Endothelial cell of umbilical vein (primary cell): Measurements from ENCODE around the gene NWD2. TPM values are rescaled to one million over a fixed set of nuclear protein-coding genes. Genes with fewer than 3 reads are reported as not detected.

Experiments used
- BruUV-seq: library from RNA; stranded (reverse); fragments of 400-500 nt; replicated peaks from 2 replicates; lab custom pipeline; 2021; lab: Mats Ljungman, UMichigan
- CTCF ChIA-PET: fragments of 300-600, 350-600 bp; sonication (Branson Sonifier 250); formaldehyde crosslinking; loops from one replicate; lab custom pipeline; 2021; ENCODE audit warnings: antibody characterized with exemption, inconsistent platforms; lab: Charles Lee
- POLR2A ChIA-PET: fragments of 300-600, 350-600 bp; sonication (Branson Sonifier 250); formaldehyde crosslinking; loops from one replicate; lab custom pipeline; 2021; ENCODE audit warnings: antibody characterized with exemption, inconsistent platforms; lab: Charles Lee
- DNase-seq: peaks from one replicate; pipeline ENCODE4 v3.0.0-alpha.2; 2011; ENCODE audit warnings: low read depth, low spot score
- FAIRE-seq: peaks from 2 replicates; lab custom pipeline; 2011; peaks lifted over from hg19 to GRCh38; lab: Jason Lieb, UNC
- H2AFZ ChIP-seq: 2 replicates; pipeline ENCODE4 v1.6.0; 2012; ENCODE audit warnings: low read depth, low read length, control low read depth, inconsistent platforms
- H3K27ac ChIP-seq: 2 replicates; pipeline ENCODE4 v1.5.1; 2011; ENCODE audit warnings: low read depth, mild to moderate bottlenecking, control low read depth, low read length, moderate library complexity; ENCODE audit not compliant: insufficient read depth
- H3K27me3 ChIP-seq, 2 experiments: 2 replicates each; pipeline versions ENCODE4 v1.6.0 to v1.6.1; 2011; ENCODE audit warnings: low read length in 2 of 2, mixed read lengths in 1 of 2; ENCODE audit not compliant: control insufficient read depth in 2 of 2, insufficient read depth in 2 of 2
- H3K36me3 ChIP-seq, 2 experiments: 2 replicates in 1 of 2; 3 replicates in 1 of 2; pipeline ENCODE4 v1.5.1; 2011; ENCODE audit warnings: low read length in 2 of 2, mild to moderate bottlenecking in 1 of 2, moderate library complexity in 1 of 2; ENCODE audit not compliant: control insufficient read depth in 2 of 2, insufficient read depth in 2 of 2; ENCODE audit errors: extremely low read depth in 1 of 2
- H3K4me1 ChIP-seq: 3 replicates; pipeline ENCODE4 v1.5.1; 2011; ENCODE audit warnings: mild to moderate bottlenecking, low read length; ENCODE audit not compliant: control insufficient read depth, insufficient read depth; ENCODE audit errors: extremely low read depth
- H3K4me2 ChIP-seq: 2 replicates; pipeline ENCODE4 v1.6.1; 2011; ENCODE audit warnings: low read length, control low read depth, mixed read lengths; ENCODE audit not compliant: insufficient read depth
- H3K4me3 ChIP-seq, 3 experiments: fragments of 200-600 bp in 1 of 3; sonication (generic), shearing (Covaris generic) in 1 of 3; replicated peaks in 1 of 3; 2 replicates each; pipeline ENCODE4 v1.5.1; 2011 to 2016; ENCODE audit warnings: control low read depth in 3 of 3, low read length in 3 of 3, mild to moderate bottlenecking in 2 of 3, inconsistent platforms in 1 of 3, low read depth in 1 of 3, moderate library complexity in 1 of 3; ENCODE audit not compliant: insufficient read depth in 1 of 3
- H3K79me2 ChIP-seq: 2 replicates; pipeline ENCODE4 v1.6.0; 2012; ENCODE audit warnings: low read length, inconsistent platforms; ENCODE audit not compliant: control insufficient read depth, insufficient read depth
- H3K9ac ChIP-seq: replicated peaks from 2 replicates; pipeline ENCODE3; 2011; ENCODE audit warnings: low read length, control low read depth; ENCODE audit not compliant: insufficient read depth; ENCODE audit errors: extremely low read depth
- H3K9me1 ChIP-seq: replicated peaks from 3 replicates; pipeline ENCODE4 v1.6.0; 2011; ENCODE audit warnings: mild to moderate bottlenecking, low read length; ENCODE audit not compliant: control insufficient read depth, insufficient read depth; ENCODE audit errors: extremely low read depth
- H3K9me3 ChIP-seq: replicated peaks from 2 replicates; pipeline ENCODE4 v1.5.1; 2012; ENCODE audit warnings: low read length, inconsistent platforms; ENCODE audit not compliant: control insufficient read depth, insufficient read depth
- H4K20me1 ChIP-seq: replicated peaks from 2 replicates; pipeline ENCODE3; 2011; ENCODE audit warnings: mild to moderate bottlenecking, low read length; ENCODE audit not compliant: control insufficient read depth, insufficient read depth; ENCODE audit errors: extremely low read depth
- CTCF ChIP-seq, 2 donors: IDR thresholded peaks; 1 replicate in 1 of 2; 2 replicates in 1 of 2; pipeline ENCODE4 v1.5.1; 2011; ENCODE audit warnings: low read length in 2 of 2, mild to moderate bottlenecking in 2 of 2, moderate library complexity in 2 of 2, control low read depth in 1 of 2, inconsistent platforms in 1 of 2, low read depth in 1 of 2; ENCODE audit not compliant: insufficient read depth in 1 of 2; ENCODE audit errors: extremely low read depth in 1 of 2
- EZH2 ChIP-seq: IDR thresholded peaks from 2 replicates; pipeline ENCODE4 v1.6.1; 2012; ENCODE audit warnings: borderline replicate concordance, low read depth, mild to moderate bottlenecking, moderate library complexity, low read length, inconsistent platforms; ENCODE audit not compliant: severe bottlenecking
- FOS ChIP-seq: IDR thresholded peaks from 2 replicates; pipeline ENCODE4 v1.6.1; 2011; ENCODE audit warnings: mild to moderate bottlenecking, low read length, moderate library complexity, borderline replicate concordance; ENCODE audit not compliant: insufficient read depth
- GATA2 ChIP-seq: IDR thresholded peaks from 2 replicates; pipeline ENCODE4 v1.7.0; 2011; ENCODE audit warnings: low read depth, mild to moderate bottlenecking, moderate library complexity, mixed read lengths, low read length; ENCODE audit not compliant: insufficient read length, insufficient read depth
- JUN ChIP-seq: IDR thresholded peaks from 2 replicates; pipeline ENCODE4 v1.6.1; 2011; ENCODE audit warnings: borderline replicate concordance, low read depth; ENCODE audit not compliant: insufficient read length, insufficient read depth
- MAX ChIP-seq: IDR thresholded peaks from 2 replicates; pipeline ENCODE4 v1.6.1; 2011; ENCODE audit not compliant: insufficient read depth, insufficient read length
- MYC ChIP-seq: IDR thresholded peaks from one replicate; pipeline ENCODE4 v1.6.1; 2011; ENCODE audit warnings: mild to moderate bottlenecking, low read depth, low read length
- POLR2A ChIP-seq: IDR thresholded peaks from 2 replicates; pipeline ENCODE4 v1.6.1; 2012; ENCODE audit warnings: low read depth, mild to moderate bottlenecking, control low read depth, low read length
- POLR2AphosphoS5 ChIP-seq: IDR thresholded peaks from 2 replicates; pipeline ENCODE4 v1.6.1; 2012; ENCODE audit warnings: low read depth, mild to moderate bottlenecking, control low read depth, low read length, moderate library complexity; ENCODE audit not compliant: insufficient read depth
- dilution Hi-C: fragments of 300-500 bp; cut with MboI; formaldehyde crosslinking; loops from one replicate; pipeline ENCODE4 v1.15.0; 2019; ENCODE audit warnings: low sequenced_read_pairs; ENCODE audit not compliant: extremely low pct_ligation_motif_present
- intact Hi-C: fragments of 100-400 bp; cut with micrococcal nuclease; formaldehyde crosslinking; loops from one replicate; pipeline ENCODE4 v1.10.0; 2022
- polyA plus RNA-seq, 4 experiments: library from polyadenylated mRNA; depleted of rRNA in 3 of 4; stranded (reverse) in 3 of 4; unstranded in 1 of 4; fragments of >200 nt; gene quantifications; 2 replicates each; pipeline versions ENCODE4 v1.2.1 to v1.2.3, GENCODE V29; 2011 to 2012; ENCODE audit warnings: missing spikeins in 1 of 4
- total RNA-seq: library from RNA; stranded (reverse); gene quantifications from 2 replicates; pipeline ENCODE4 v1.2.3, GENCODE V29; 2021

NWD2 gene
- total and polyA plus RNA-seq, 2 donors (not counting 3 experiments of a cell fraction or from before 2014, with no cell fraction given) = not detected

GRCh38 chr4:37219990-37220389 lies 24.6 kb upstream of the NWD2 start:
- no peak overlapping the region for H2AFZ ChIP-seq
- TF ChIP-seq FOS (no peak), GATA2 (no peak), MAX (no peak), CTCF (IDR thresholded peaks at IDR 0.05; ENCODE audit: extremely low read depth in 1 of 2, insufficient read depth in 1 of 2, low read depth in 1 of 2, low read length in 2 of 2) (no peak), MYC (no peak), EZH2 (no peak), POLR2A (no peak), JUN (no peak), POLR2AphosphoS5 (no peak)
- H3K9me3 ChIP-seq = no peaks in the 10 kb centered on the region
- H3K4me2 ChIP-seq = no peak overlapping the region
- CTCF ChIA-PET = no interaction called here
- no peaks in the 10 kb centered on the region for H4K20me1 ChIP-seq
- dilution Hi-C loops (no loop called here), intact Hi-C loops (no loop called here)
- H3K9ac ChIP-seq = no peak overlapping the region
- DNase-seq (no peak), FAIRE-seq (no peak)
- BruUV-seq = no TSS peak
- H3K79me2 ChIP-seq = no peaks in the 10 kb centered on the region
- no peaks in the 10 kb centered on the region for H3K4me1 ChIP-seq
- H3K27me3 ChIP-seq = no peaks in the 10 kb centered on the region
- no peak overlapping the region for H3K27ac ChIP-seq
- H3K9me1 ChIP-seq = no peaks in the 10 kb centered on the region
- no peaks in the 10 kb centered on the region for H3K36me3 ChIP-seq
- POLR2A ChIA-PET = no interaction called here
- H3K4me3 ChIP-seq = no peak overlapping the region
